ENCODE results near the gene LIN28B. TPM values are rescaled to one million over a fixed set of nuclear protein-coding genes. Genes with fewer than 3 reads are reported as not detected.

LIN28B gene
- total and polyA plus RNA-seq, 2 experiments from 2014 or later = 35.3 to 96.4 TPM

- H3K27me3 ChIP-seq (ENCODE audit: insufficient read depth) = no peaks in the 10 kb centered on the region
- peak; percentile 37; the same call in 2 of the 3 replicates for ATAC-seq
- peaks cover 75% of the 10 kb centered on the region for H3K79me2 ChIP-seq (replicated peaks; ENCODE audit: insufficient read depth)
- Mint-ChIP-seq H3K27me3 (ENCODE audit: insufficient read depth, low read depth, poor library complexity) (peaks cover 5% of the 10 kb centered on the region), H3K4me1 (peaks cover 37% of the 10 kb centered on the region), H3K9me3 (no peaks in the 10 kb centered on the region; the same call in 2 of the 3 replicates), H3K4me3 (no peak overlapping the region), H3K36me3 (ENCODE audit: low read depth) (peaks cover 10% of the 10 kb centered on the region; the same call in 2 of the 3 replicates), H3K27ac (peak overlapping the region; percentile 44; the same call in 1 of the 2 replicates)
- H4K20me1 ChIP-seq (replicated peaks; ENCODE audit: insufficient read depth) = no peaks in the 10 kb centered on the region
- peak overlapping the region; percentile 34; the same call in 1 of the 2 replicates for H3K27ac ChIP-seq (ENCODE audit: low read depth)
- H2AFZ ChIP-seq = no peak overlapping the region
- H3K9me2 ChIP-seq (ENCODE audit: insufficient read depth) = no peaks in the 10 kb centered on the region
- peaks cover 41% of the 10 kb centered on the region for H3K4me1 ChIP-seq (ENCODE audit: insufficient read depth)
- no peaks in the 10 kb centered on the region for H3K36me3 ChIP-seq (ENCODE audit: insufficient read depth)
- no peaks in the 10 kb centered on the region for H3F3A ChIP-seq (replicated peaks; ENCODE audit: low read depth)
- H3K4me2 ChIP-seq = 0 out of 2 replicates have a peak overlapping the region, but pooled peaks have one; percentile 5
- TF ChIP-seq STAT1 (IDR thresholded peaks at IDR 0.05; ENCODE audit: unreplicated experiment) = no peak
- no peak for TF ChIP-seq POLR2AphosphoS5 (IDR thresholded peaks at IDR 0.05; ENCODE audit: low read depth)
- no peak for TF ChIP-seq ZNF114 (CRISPR knock-in tag; IDR thresholded peaks at IDR 0.05)
- no peak overlapping the region for H3K4me3 ChIP-seq
- DNase-seq (ENCODE audit: low spot score) = no peak
These were observed 79.4 kb downstream of the LIN28B start for GRCh38 chr6:105036351-105036750.

- Mint-ChIP-seq H3K27ac (peak overlapping the region; percentile 73; the same call in 1 of the 2 replicates), H3K4me3 (no peak overlapping the region), H3K9me3 (no peaks in the 10 kb centered on the region; the same call in 2 of the 3 replicates), H3K27me3 (ENCODE audit: insufficient read depth, low read depth, poor library complexity) (peaks cover 5% of the 10 kb centered on the region), H3K4me1 (peaks cover 48% of the 10 kb centered on the region), H3K36me3 (ENCODE audit: low read depth) (no peaks in the 10 kb centered on the region)
- peaks cover 47% of the 10 kb centered on the region for H3K4me1 ChIP-seq (ENCODE audit: insufficient read depth)
- H3K27ac ChIP-seq (ENCODE audit: low read depth) = peak overlapping the region; percentile 48
- no peaks in the 10 kb centered on the region for H3K27me3 ChIP-seq (ENCODE audit: insufficient read depth)
- H3K36me3 ChIP-seq (ENCODE audit: insufficient read depth) = no peaks in the 10 kb centered on the region
- H3F3A ChIP-seq (replicated peaks; ENCODE audit: low read depth) = no peaks in the 10 kb centered on the region
- no peaks in the 10 kb centered on the region for H4K20me1 ChIP-seq (replicated peaks; ENCODE audit: insufficient read depth)
- H3K79me2 ChIP-seq (replicated peaks; ENCODE audit: insufficient read depth) = peaks cover 68% of the 10 kb centered on the region
- no peak overlapping the region for H2AFZ ChIP-seq
- DNase-seq (ENCODE audit: low spot score) (peak; percentile 53), ATAC-seq (peak; percentile 92)
- H3K4me2 ChIP-seq = no peak overlapping the region
- TF ChIP-seq CTCF (conservative IDR thresholded peaks at IDR 0.05; ENCODE audit: low read depth in 2 of 2) (peak in 1 of 2 experiments; percentile 21; a peak in 1 of 4 replicates), STAT1 (IDR thresholded peaks at IDR 0.05; ENCODE audit: unreplicated experiment) (no peak)
- H3K4me3 ChIP-seq = no peak overlapping the region
- no peaks in the 10 kb centered on the region for H3K9me2 ChIP-seq (ENCODE audit: insufficient read depth)
These were observed 81.4 kb downstream of the LIN28B start for GRCh38 chr6:105038259-105038658.

- H3K36me3 Mint-ChIP-seq (ENCODE audit: low read depth) = peaks cover 16% of the 10 kb centered on the region
- DNase-seq (ENCODE audit: low spot score) (no peak), ATAC-seq (no peak)
- no peaks in the 10 kb centered on the region for H3F3A ChIP-seq (replicated peaks; ENCODE audit: low read depth)
- H3K9me3 Mint-ChIP-seq = peaks cover 2% of the 10 kb centered on the region; the same call in 2 of the 3 replicates
- peaks cover 4% of the 10 kb centered on the region for H3K27me3 Mint-ChIP-seq (ENCODE audit: insufficient read depth, low read depth, poor library complexity)
- no peak overlapping the region for H2AFZ ChIP-seq
- H3K79me2 ChIP-seq (replicated peaks; ENCODE audit: insufficient read depth) = peaks cover 73% of the 10 kb centered on the region
- H3K27ac ChIP-seq (ENCODE audit: low read depth) = no peak overlapping the region
- 0 out of 2 replicates have a peak, but pooled peaks cover 7% of the 10 kb centered on the region for H4K20me1 ChIP-seq (replicated peaks; ENCODE audit: insufficient read depth)
- H3K4me2 ChIP-seq = no peak overlapping the region
- no peak overlapping the region for H3K27ac Mint-ChIP-seq
- peaks cover 17% of the 10 kb centered on the region; the same call in 1 of the 2 replicates for H3K4me1 ChIP-seq (ENCODE audit: insufficient read depth)
- H3K36me3 ChIP-seq (ENCODE audit: insufficient read depth) = no peaks in the 10 kb centered on the region
- no peaks in the 10 kb centered on the region for H3K9me2 ChIP-seq (ENCODE audit: insufficient read depth)
- no peak overlapping the region for H3K4me3 ChIP-seq
- H3K4me1 Mint-ChIP-seq = peaks cover 24% of the 10 kb centered on the region
- H3K27me3 ChIP-seq (ENCODE audit: insufficient read depth) = no peaks in the 10 kb centered on the region
- H3K4me3 Mint-ChIP-seq = no peak overlapping the region
- TF ChIP-seq REST (IDR thresholded peaks at IDR 0.05; ENCODE audit: unreplicated experiment) (no peak), STAT1 (IDR thresholded peaks at IDR 0.05; ENCODE audit: unreplicated experiment) (no peak), ETS1 (IDR thresholded peaks at IDR 0.05) (no peak), JUNB (IDR thresholded peaks at IDR 0.05; ENCODE audit: unreplicated experiment) (no peak), NANOG (IDR thresholded peaks at IDR 0.05; ENCODE audit: borderline replicate concordance) (no peak), ZNF331 (CRISPR knock-in tag; IDR thresholded peaks at IDR 0.05; ENCODE audit: low read depth) (no peak)
These were observed 85.0 kb downstream of the LIN28B start for GRCh38 chr6:105041880-105042279.
